Panc1 (cell line): ENCODE data around the gene RALGPS2. TPM values are rescaled to one million over a fixed set of nuclear protein-coding genes. Genes with fewer than 3 reads are reported as not detected.

Source experiments
- ATAC-seq: fragments of 200-7000 bp; cut with Tn5 transposase; 2 replicates; pipeline ENCODE4 v1.9.1; 2020; ENCODE audit warnings: mild to moderate bottlenecking, moderate library complexity
- BruUV-seq: library from RNA; stranded (reverse); fragments of 400-500 nt; replicated peaks from 2 replicates; lab custom pipeline; 2021; lab: Mats Ljungman, UMichigan
- CTCF ChIA-PET: fragments of 300-600 bp; sonication (Branson Sonifier 250); formaldehyde crosslinking; loops from one replicate; lab custom pipeline; 2022; ENCODE audit warnings: antibody characterized with exemption; lab: Charles Lee
- POLR2A ChIA-PET: fragments of 300-600 bp; sonication (Branson Sonifier 250); formaldehyde crosslinking; loops from one replicate; lab custom pipeline; 2022; ENCODE audit warnings: antibody characterized with exemption; lab: Charles Lee
- DNase-seq: peaks from one replicate; pipeline ENCODE4 v3.0.0-alpha.2; 2010; ENCODE audit warnings: low read depth, low spot score
- H3K27ac ChIP-seq: 2 replicates; pipeline ENCODE4 v1.5.1; 2011; ENCODE audit warnings: mild to moderate bottlenecking, low read length, inconsistent platforms
- H3K27me3 ChIP-seq: fragments of 200-500 bp; sonication (Bioruptor generic); 2 replicates; pipeline ENCODE4 v1.6.0; 2014; ENCODE audit warnings: low read length, inconsistent platforms; ENCODE audit not compliant: control insufficient read depth, insufficient read depth
- H3K36me3 ChIP-seq: fragments of 200-500 bp; sonication (Bioruptor generic); 2 replicates; pipeline ENCODE4 v1.5.1; 2014; ENCODE audit warnings: inconsistent platforms, mild to moderate bottlenecking, low read length, moderate library complexity; ENCODE audit not compliant: control insufficient read depth, insufficient read depth
- H3K4me1 ChIP-seq: 2 replicates; pipeline ENCODE4 v1.5.1; 2011; ENCODE audit warnings: inconsistent platforms, mild to moderate bottlenecking, low read length, moderate library complexity; ENCODE audit not compliant: control insufficient read depth, insufficient read depth
- H3K4me3 ChIP-seq, 2 experiments: 2 replicates each; pipeline ENCODE4 v1.5.1; 2011 to 2012; ENCODE audit warnings: low read depth in 2 of 2, low read length in 2 of 2, mild to moderate bottlenecking in 2 of 2, inconsistent platforms in 1 of 2, moderate library complexity in 1 of 2
- H3K9me3 ChIP-seq: fragments of 200-500 bp; sonication (Bioruptor generic); 2 replicates; pipeline ENCODE4 v1.5.1; 2014; ENCODE audit warnings: low read depth, mild to moderate bottlenecking, inconsistent platforms, low read length, moderate library complexity; ENCODE audit not compliant: control insufficient read depth, insufficient read depth
- POLR2AphosphoS5 ChIP-seq: IDR thresholded peaks from 2 replicates; pipeline ENCODE4 v1.6.1; 2012; ENCODE audit warnings: mild to moderate bottlenecking, low read depth, low read length, moderate library complexity
- SIN3A ChIP-seq: IDR thresholded peaks from 2 replicates; pipeline ENCODE4 v1.6.1; 2012; ENCODE audit warnings: low read depth, mild to moderate bottlenecking, low read length, moderate library complexity, borderline replicate concordance; ENCODE audit not compliant: insufficient read depth
- TCF7L2 ChIP-seq: IDR thresholded peaks from 2 replicates; pipeline ENCODE4 v1.6.1; 2011; ENCODE audit warnings: mild to moderate bottlenecking, low read depth, low read length, inconsistent platforms
- in situ Hi-C: cut with HindIII; loops from 2 replicates; pipeline ENCODE4 v1.10.0; 2016; ENCODE audit warnings: low sequenced_read_pairs, low pct_unique_long_range_greater_than_20kb
- intact Hi-C: fragments of 100-400 bp; cut with micrococcal nuclease; formaldehyde crosslinking; loops from one replicate; pipeline ENCODE4 v1.10.0; 2022; ENCODE audit not compliant: unreplicated experiment
- total RNA-seq: library from RNA; stranded (reverse); gene quantifications from one replicate; pipeline ENCODE4 v1.2.1, GENCODE V29; 2021; ENCODE audit not compliant: unreplicated experiment
- TF ChIP-seq, protein P1 (sequence below), 2 experiments: IDR thresholded peaks; 2 replicates each; pipeline ENCODE4 v1.6.1; 2011 to 2012; ENCODE audit warnings: low read depth in 2 of 2, control low read depth in 1 of 2, low read length in 1 of 2, mild to moderate bottlenecking in 1 of 2, moderate library complexity in 1 of 2; ENCODE audit not compliant: insufficient read depth in 1 of 2
- TF ChIP-seq, protein P2 (sequence below): fragments of 450-650 bp; IDR thresholded peaks from 2 replicates; pipeline ENCODE4 v1.5.1; 2017; ENCODE audit warnings: mild to moderate bottlenecking

Gene RALGPS2
- total RNA-seq, 1 experiment from 2014 or later, result 5.4 TPM

DNA sequence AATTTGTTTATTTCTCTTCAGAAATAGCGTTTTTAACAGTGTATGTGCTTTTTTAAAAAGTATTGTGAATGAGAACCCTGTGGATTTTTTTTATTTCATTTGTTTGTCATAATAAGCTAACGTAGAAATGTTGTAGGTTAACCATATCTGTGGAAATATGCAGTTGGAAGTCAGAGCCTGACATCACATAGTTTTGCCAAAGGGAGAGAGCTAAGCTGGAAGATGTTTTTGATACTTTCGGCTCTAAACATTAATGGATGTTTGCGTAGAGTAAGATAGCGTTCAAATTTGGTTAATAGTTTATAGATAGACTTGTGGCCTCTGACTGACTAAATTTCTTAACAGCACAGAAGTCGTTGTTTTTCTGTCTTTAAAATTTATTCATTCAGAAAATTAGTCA lies 193.3 kb downstream of the RALGPS2 start:
- Histone ChIP-seq H3K27ac (no peak overlapping the region), H3K36me3 (no peaks in the 10 kb centered on the region), H3K9me3 (no peaks in the 10 kb centered on the region), H3K4me1 (no peaks in the 10 kb centered on the region), H3K4me3 (no peak overlapping the region), H3K27me3 (peaks cover 3% of the 10 kb centered on the region; the same call in 1 of the 2 replicates)
- CTCF ChIA-PET, result no interaction called here
- BruUV-seq, result no TSS peak
- POLR2A ChIA-PET, result no interaction called here
- DNase-seq (no peak), ATAC-seq (no peak)
- intact Hi-C loops, result no loop called here
- TF ChIP-seq TCF7L2, result no peak
- no peak for TF ChIP-seq SIN3A
- TF ChIP-seq, protein P1, sequence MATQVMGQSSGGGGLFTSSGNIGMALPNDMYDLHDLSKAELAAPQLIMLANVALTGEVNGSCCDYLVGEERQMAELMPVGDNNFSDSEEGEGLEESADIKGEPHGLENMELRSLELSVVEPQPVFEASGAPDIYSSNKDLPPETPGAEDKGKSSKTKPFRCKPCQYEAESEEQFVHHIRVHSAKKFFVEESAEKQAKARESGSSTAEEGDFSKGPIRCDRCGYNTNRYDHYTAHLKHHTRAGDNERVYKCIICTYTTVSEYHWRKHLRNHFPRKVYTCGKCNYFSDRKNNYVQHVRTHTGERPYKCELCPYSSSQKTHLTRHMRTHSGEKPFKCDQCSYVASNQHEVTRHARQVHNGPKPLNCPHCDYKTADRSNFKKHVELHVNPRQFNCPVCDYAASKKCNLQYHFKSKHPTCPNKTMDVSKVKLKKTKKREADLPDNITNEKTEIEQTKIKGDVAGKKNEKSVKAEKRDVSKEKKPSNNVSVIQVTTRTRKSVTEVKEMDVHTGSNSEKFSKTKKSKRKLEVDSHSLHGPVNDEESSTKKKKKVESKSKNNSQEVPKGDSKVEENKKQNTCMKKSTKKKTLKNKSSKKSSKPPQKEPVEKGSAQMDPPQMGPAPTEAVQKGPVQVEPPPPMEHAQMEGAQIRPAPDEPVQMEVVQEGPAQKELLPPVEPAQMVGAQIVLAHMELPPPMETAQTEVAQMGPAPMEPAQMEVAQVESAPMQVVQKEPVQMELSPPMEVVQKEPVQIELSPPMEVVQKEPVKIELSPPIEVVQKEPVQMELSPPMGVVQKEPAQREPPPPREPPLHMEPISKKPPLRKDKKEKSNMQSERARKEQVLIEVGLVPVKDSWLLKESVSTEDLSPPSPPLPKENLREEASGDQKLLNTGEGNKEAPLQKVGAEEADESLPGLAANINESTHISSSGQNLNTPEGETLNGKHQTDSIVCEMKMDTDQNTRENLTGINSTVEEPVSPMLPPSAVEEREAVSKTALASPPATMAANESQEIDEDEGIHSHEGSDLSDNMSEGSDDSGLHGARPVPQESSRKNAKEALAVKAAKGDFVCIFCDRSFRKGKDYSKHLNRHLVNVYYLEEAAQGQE (IDR thresholded peaks at IDR 0.05; ENCODE audit: insufficient read depth in 1 of 2, low read depth in 2 of 2, low read length in 1 of 2), result no peak
- TF ChIP-seq, protein P2, sequence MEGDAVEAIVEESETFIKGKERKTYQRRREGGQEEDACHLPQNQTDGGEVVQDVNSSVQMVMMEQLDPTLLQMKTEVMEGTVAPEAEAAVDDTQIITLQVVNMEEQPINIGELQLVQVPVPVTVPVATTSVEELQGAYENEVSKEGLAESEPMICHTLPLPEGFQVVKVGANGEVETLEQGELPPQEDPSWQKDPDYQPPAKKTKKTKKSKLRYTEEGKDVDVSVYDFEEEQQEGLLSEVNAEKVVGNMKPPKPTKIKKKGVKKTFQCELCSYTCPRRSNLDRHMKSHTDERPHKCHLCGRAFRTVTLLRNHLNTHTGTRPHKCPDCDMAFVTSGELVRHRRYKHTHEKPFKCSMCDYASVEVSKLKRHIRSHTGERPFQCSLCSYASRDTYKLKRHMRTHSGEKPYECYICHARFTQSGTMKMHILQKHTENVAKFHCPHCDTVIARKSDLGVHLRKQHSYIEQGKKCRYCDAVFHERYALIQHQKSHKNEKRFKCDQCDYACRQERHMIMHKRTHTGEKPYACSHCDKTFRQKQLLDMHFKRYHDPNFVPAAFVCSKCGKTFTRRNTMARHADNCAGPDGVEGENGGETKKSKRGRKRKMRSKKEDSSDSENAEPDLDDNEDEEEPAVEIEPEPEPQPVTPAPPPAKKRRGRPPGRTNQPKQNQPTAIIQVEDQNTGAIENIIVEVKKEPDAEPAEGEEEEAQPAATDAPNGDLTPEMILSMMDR, result no peak
- TF ChIP-seq POLR2AphosphoS5, result no peak
- in situ Hi-C loops, result no loop called here

DNA sequence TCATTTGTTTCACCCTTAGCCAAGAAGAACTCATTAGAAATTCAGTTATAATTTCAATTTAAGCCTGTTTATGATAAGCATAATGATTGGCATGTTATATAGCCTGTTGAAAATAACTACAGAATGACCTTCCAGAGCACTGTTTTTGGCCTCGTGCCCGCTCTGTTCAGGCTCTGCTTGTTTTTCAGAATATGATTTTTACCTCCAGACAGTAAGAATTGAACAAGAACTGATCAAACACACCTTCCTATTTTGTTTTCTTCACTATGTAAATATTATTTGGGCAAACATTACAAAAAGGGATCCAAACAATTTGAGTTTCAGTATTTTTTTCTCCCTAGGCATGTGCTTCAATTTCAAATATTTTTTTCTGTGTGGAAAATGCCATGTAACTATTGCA lies 193.9 kb downstream of the RALGPS2 start:
- H3K36me3 ChIP-seq, result no peaks in the 10 kb centered on the region
- no peak for TF ChIP-seq SIN3A
- no peak for TF ChIP-seq POLR2AphosphoS5
- TF ChIP-seq TCF7L2, result no peak
- TF ChIP-seq, protein P1 (IDR thresholded peaks at IDR 0.05; ENCODE audit: insufficient read depth in 1 of 2, low read depth in 2 of 2, low read length in 1 of 2), result no peak
- TF ChIP-seq, protein P2, result no peak
- BruUV-seq, result no TSS peak
- H3K4me3 ChIP-seq, result no peak overlapping the region
- no peak overlapping the region for H3K27ac ChIP-seq
- peaks cover 3% of the 10 kb centered on the region; the same call in 1 of the 2 replicates for H3K27me3 ChIP-seq
- POLR2A ChIA-PET, result no interaction called here
- ATAC-seq (no peak), DNase-seq (no peak)
- CTCF ChIA-PET, result no interaction called here
- H3K9me3 ChIP-seq, result no peaks in the 10 kb centered on the region
- H3K4me1 ChIP-seq, result no peaks in the 10 kb centered on the region
- intact Hi-C loops, result no loop called here
- in situ Hi-C loops, result no loop called here
